HFFc6 (cell line): ENCODE results near the gene ZNF865. TPM values are rescaled to one million over a fixed set of nuclear protein-coding genes. Genes with fewer than 3 reads are reported as not detected.

Source experiments
- DNase-seq: peaks from one replicate; pipeline ENCODE4 v3.0.0-alpha.2; 2018
- H3K27ac Mint-ChIP-seq: 2 replicates; pipeline ENCODE4 v1.8.0; 2020; ENCODE audit warnings: mild to moderate bottlenecking, mixed read lengths
- H3K27me3 Mint-ChIP-seq: 2 replicates; pipeline ENCODE4 v1.8.0; 2021; ENCODE audit warnings: mild to moderate bottlenecking, moderate library complexity, mixed read lengths; ENCODE audit not compliant: insufficient read depth
- H3K36me3 Mint-ChIP-seq: 2 replicates; pipeline ENCODE4 v1.8.0; 2021; ENCODE audit warnings: low read depth, mixed read lengths
- H3K4me1 Mint-ChIP-seq: 2 replicates; pipeline ENCODE4 v1.8.0; 2020; ENCODE audit warnings: low read depth, mixed read lengths
- H3K4me3 Mint-ChIP-seq: 2 replicates; pipeline ENCODE4 v1.8.0; 2020; ENCODE audit warnings: mild to moderate bottlenecking, moderate library complexity, mixed read lengths
- H3K9me3 Mint-ChIP-seq: 2 replicates; pipeline ENCODE4 v1.8.0; 2020; ENCODE audit warnings: mild to moderate bottlenecking, mixed read lengths
- total RNA-seq, 6 experiments: library from RNA; stranded (reverse); fragmentation: NEBNext Ultra II Directional; extraction: Animal tissue kit (Norgen Biotek cat#: 25700); gene quantifications; 2 replicates in 1 of 6; 3 replicates in 5 of 6; pipeline ENCODE4 v1.2.3, GENCODE V29; 2021
- TF ChIP-seq, protein P1 (sequence below): fragments of 200-600 bp; sonication (generic); IDR thresholded peaks from 2 replicates; pipeline ENCODE4 v1.5.0; 2021; ENCODE audit warnings: antibody characterized with exemption, mild to moderate bottlenecking

The ZNF865 gene
- total RNA-seq, 6 experiments from 2014 or later = 13.3 to 14.1 (median 13.8) TPM

GRCh38 chr19:55606471-55606787 lies 982 bp downstream of the ZNF865 start:
- TF ChIP-seq, protein P1, sequence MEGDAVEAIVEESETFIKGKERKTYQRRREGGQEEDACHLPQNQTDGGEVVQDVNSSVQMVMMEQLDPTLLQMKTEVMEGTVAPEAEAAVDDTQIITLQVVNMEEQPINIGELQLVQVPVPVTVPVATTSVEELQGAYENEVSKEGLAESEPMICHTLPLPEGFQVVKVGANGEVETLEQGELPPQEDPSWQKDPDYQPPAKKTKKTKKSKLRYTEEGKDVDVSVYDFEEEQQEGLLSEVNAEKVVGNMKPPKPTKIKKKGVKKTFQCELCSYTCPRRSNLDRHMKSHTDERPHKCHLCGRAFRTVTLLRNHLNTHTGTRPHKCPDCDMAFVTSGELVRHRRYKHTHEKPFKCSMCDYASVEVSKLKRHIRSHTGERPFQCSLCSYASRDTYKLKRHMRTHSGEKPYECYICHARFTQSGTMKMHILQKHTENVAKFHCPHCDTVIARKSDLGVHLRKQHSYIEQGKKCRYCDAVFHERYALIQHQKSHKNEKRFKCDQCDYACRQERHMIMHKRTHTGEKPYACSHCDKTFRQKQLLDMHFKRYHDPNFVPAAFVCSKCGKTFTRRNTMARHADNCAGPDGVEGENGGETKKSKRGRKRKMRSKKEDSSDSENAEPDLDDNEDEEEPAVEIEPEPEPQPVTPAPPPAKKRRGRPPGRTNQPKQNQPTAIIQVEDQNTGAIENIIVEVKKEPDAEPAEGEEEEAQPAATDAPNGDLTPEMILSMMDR = no peak; the same call in 1 of the 2 replicates
- peaks cover 1% of the 10 kb centered on the region for H3K27me3 Mint-ChIP-seq
- H3K9me3 Mint-ChIP-seq = peaks cover 7% of the 10 kb centered on the region
- no peak for DNase-seq
- H3K36me3 Mint-ChIP-seq = peaks cover 45% of the 10 kb centered on the region
- H3K27ac Mint-ChIP-seq = peak overlapping the region; percentile 90
- H3K4me1 Mint-ChIP-seq = peaks cover 37% of the 10 kb centered on the region
- H3K4me3 Mint-ChIP-seq = peak overlapping the region; percentile 93

GRCh38 chr19:55606817-55607216 lies 1.4 kb downstream of the ZNF865 start:
- H3K9me3 Mint-ChIP-seq = peaks cover 7% of the 10 kb centered on the region
- peaks cover 45% of the 10 kb centered on the region for H3K36me3 Mint-ChIP-seq
- peaks cover 34% of the 10 kb centered on the region for H3K4me1 Mint-ChIP-seq
- H3K4me3 Mint-ChIP-seq = peak overlapping the region; percentile 93
- no peak for DNase-seq
- H3K27me3 Mint-ChIP-seq = peaks cover 1% of the 10 kb centered on the region
- TF ChIP-seq, protein P1 = no peak
- peak overlapping the region; percentile 90 for H3K27ac Mint-ChIP-seq

- Mint-ChIP-seq H3K27me3 (peaks cover 1% of the 10 kb centered on the region), H3K9me3 (peaks cover 7% of the 10 kb centered on the region), H3K4me1 (peaks cover 32% of the 10 kb centered on the region), H3K4me3 (no peak overlapping the region), H3K27ac (no peak overlapping the region), H3K36me3 (peaks cover 46% of the 10 kb centered on the region)
- DNase-seq = no peak
- TF ChIP-seq, protein P1 = no peak
These were observed 3.9 kb downstream of the ZNF865 start for GRCh38 chr19:55609326-55609725.

DNA sequence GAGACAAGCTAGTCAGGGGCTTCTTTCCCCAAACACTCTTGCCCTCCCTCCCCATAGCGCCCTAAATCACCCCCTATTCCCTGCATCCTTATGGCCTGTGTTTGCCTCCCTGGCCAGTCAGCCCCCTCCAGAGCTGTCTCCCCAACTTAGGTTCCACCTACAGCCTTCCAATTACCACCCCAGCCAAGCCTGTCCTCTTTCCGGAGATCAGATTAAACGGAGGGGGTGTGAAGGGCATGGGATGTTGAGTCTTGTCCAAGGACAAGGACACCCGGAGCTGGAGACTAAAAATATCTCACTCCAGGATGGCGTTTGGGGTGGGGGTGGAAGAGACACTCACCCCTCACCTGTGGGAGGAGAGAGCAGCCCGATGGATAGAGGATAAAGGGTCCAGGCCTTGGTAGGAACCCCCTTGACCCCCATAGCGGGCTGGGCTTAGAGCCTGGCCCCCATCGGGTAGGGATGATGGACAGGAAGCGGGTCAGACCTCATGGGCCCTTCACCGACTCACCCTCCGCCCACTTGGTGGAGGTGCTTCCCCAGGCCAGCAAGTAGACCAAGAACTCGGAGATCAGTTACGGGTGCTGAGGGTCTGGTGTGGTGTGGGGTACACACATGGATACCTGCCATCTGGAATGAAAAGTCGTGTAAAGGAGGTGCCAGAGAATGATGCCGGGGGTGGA lies 6.0 kb downstream of the ZNF865 start:
- TF ChIP-seq, protein P1 = no peak
- no peak for DNase-seq
- Mint-ChIP-seq H3K27me3 (peaks cover 1% of the 10 kb centered on the region; the same call in 1 of the 2 replicates), H3K9me3 (peaks cover 7% of the 10 kb centered on the region), H3K27ac (no peak overlapping the region), H3K4me1 (peaks cover 23% of the 10 kb centered on the region), H3K4me3 (no peak overlapping the region), H3K36me3 (peaks cover 45% of the 10 kb centered on the region)

GRCh38 chr19:55611983-55612645 lies 6.7 kb downstream of the ZNF865 start:
- Mint-ChIP-seq H3K9me3 (peaks cover 7% of the 10 kb centered on the region), H3K36me3 (peaks cover 39% of the 10 kb centered on the region), H3K4me1 (peaks cover 16% of the 10 kb centered on the region), H3K27ac (no peak overlapping the region), H3K27me3 (peaks cover 1% of the 10 kb centered on the region; the same call in 1 of the 2 replicates), H3K4me3 (no peak overlapping the region)
- TF ChIP-seq, protein P1 = no peak
- no peak for DNase-seq
